AG04449 (cell line): Measurements from ENCODE around the gene SOD3.

Source experiments
- CTCF ChIA-PET: fragments of 350-600 bp; formaldehyde crosslinking; extraction: SDS; loops from one replicate; lab custom pipeline; 2021; ENCODE audit warnings: antibody characterized with exemption; lab: Yijun Ruan, JAX
- POLR2A ChIA-PET: fragments of 400-600, 350-600 bp; formaldehyde crosslinking; extraction: SDS; loops from one replicate; lab custom pipeline; 2020; ENCODE audit warnings: antibody characterized with exemption, inconsistent platforms; lab: Yijun Ruan, JAX
- DNase-seq: peaks from one replicate; pipeline ENCODE4 v3.0.0-alpha.2; 2010; ENCODE audit warnings: low read depth, low spot score
- H3K4me3 ChIP-seq: 2 replicates; pipeline ENCODE4 v1.5.1; 2011; ENCODE audit warnings: low read depth, mild to moderate bottlenecking, control low read depth, low read length
- TF ChIP-seq, protein P1 (sequence below): IDR thresholded peaks from one replicate; pipeline ENCODE4 v1.5.1; 2011; ENCODE audit warnings: mild to moderate bottlenecking, moderate library complexity, low read length, control low read depth, inconsistent platforms; ENCODE audit not compliant: insufficient read depth; ENCODE audit errors: missing control alignments

SOD3 gene

DNA sequence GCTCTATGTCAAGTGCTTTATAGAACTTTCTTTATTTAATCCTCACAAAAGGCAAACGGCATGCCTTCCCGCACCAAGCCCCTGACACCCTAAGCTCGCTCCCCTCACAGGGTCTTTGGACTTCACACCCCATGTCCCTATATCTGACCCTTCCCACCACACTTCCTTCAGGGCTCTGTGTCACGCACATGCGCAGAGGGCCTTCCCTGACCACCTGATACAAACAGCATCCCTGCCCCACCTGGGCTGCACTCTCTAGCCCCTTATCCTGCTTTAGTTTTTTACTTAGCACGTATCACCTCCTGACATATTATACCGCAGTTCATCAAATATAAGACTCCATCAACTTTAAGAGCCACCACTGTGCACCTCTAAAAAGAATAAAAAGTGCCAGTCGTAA, 49.8 kb downstream of the SOD3 start:
- TF ChIP-seq, protein P1, sequence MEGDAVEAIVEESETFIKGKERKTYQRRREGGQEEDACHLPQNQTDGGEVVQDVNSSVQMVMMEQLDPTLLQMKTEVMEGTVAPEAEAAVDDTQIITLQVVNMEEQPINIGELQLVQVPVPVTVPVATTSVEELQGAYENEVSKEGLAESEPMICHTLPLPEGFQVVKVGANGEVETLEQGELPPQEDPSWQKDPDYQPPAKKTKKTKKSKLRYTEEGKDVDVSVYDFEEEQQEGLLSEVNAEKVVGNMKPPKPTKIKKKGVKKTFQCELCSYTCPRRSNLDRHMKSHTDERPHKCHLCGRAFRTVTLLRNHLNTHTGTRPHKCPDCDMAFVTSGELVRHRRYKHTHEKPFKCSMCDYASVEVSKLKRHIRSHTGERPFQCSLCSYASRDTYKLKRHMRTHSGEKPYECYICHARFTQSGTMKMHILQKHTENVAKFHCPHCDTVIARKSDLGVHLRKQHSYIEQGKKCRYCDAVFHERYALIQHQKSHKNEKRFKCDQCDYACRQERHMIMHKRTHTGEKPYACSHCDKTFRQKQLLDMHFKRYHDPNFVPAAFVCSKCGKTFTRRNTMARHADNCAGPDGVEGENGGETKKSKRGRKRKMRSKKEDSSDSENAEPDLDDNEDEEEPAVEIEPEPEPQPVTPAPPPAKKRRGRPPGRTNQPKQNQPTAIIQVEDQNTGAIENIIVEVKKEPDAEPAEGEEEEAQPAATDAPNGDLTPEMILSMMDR, result no peak
- H3K4me3 ChIP-seq, result no peak overlapping the region
- ChIA-PET POLR2A (no interaction called here), CTCF (no interaction called here)
- no peak for DNase-seq

- H3K4me3 ChIP-seq, result no peak overlapping the region
- POLR2A ChIA-PET, result no interaction called here
- CTCF ChIA-PET, result interaction anchor here (1.1 to 2.0 kb wide), 2 partner anchors 12 to 134 kb away, joined by 3 to 6 read pairs; no protein-coding TSS in a partner anchor
- TF ChIP-seq, protein P1, result no peak
- no peak for DNase-seq
These were observed 50.5 kb downstream of the SOD3 start for GRCh38 chr4:24845902-24846301.

DNA sequence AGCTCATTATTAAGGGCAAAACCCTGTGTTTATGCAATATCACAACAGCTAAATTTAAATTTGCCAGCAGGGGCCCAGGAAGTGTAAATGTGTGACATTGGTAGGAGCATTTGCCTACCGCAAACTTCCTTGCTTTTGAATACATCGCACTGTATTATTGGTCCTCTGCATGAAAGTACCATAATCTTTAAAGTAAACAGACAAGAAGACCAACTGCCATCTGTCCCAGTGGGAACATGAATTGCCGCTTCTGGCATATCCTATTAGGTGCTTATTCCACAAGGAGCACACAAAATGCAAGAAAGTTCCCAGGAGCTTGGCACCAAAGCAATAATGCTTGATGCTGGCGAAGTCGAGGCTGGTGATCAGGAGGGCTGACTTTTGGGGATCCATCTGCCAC, 51.3 kb downstream of the SOD3 start:
- no peak overlapping the region for H3K4me3 ChIP-seq
- TF ChIP-seq, protein P1, result no peak
- ChIA-PET POLR2A (no interaction called here), CTCF (interaction anchor here (1.1 to 2.0 kb wide), 2 partner anchors 11 to 134 kb away, joined by 3 to 6 read pairs; no protein-coding TSS in a partner anchor)
- no peak for DNase-seq

DNA sequence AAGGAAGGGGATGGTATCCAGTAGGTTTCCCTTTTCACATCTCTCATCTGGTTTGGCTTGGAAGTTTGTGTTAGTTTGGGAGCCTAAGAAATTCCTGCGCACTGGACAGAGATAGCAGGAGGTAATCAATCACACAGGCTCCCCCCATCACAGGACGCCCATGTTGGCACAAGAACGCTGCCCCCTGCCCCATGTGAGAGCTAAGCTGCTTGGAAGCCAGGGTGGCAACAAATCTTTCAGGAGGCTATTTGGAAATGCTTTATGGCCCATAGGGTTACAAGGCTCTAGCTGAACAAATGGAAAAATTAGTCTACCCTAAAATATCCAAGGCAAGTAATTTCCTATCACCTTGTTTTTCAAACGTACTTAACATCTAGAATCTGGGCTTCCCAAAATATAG, 54.0 kb downstream of the SOD3 start:
- CTCF ChIA-PET, result no interaction called here
- H3K4me3 ChIP-seq, result no peak overlapping the region
- TF ChIP-seq, protein P1, result no peak
- POLR2A ChIA-PET, result no interaction called here
- no peak for DNase-seq

- H3K4me3 ChIP-seq, result no peak overlapping the region
- POLR2A ChIA-PET, result no interaction called here
- CTCF ChIA-PET, result no interaction called here
- DNase-seq, result no peak
- TF ChIP-seq, protein P1, result no peak
These were observed 54.4 kb downstream of the SOD3 start for GRCh38 chr4:24849756-24850155.
